Activated CD4-positive, CD25-positive, alpha-beta regulatory T cell treated with anti-CD3 and anti-CD28 coated beads, Interleukin-2, amount 50 U/mL, for 72 hours (primary cell): ENCODE results near the gene ITPK1.

ENCODE experiments used
- DNase-seq: peaks from one replicate; pipeline ENCODE4 v3.0.0; 2021

The ITPK1 gene

GRCh38 chr14:92930737-92931602 lies 184.8 kb downstream of the ITPK1 start:
- DNase-seq, result no peak

- no peak for DNase-seq
These were observed 185.8 kb downstream of the ITPK1 start for GRCh38 chr14:92929689-92930608.

- no peak for DNase-seq
These were observed 186.6 kb downstream of the ITPK1 start for GRCh38 chr14:92928961-92929688.

- no peak for DNase-seq
These were observed 187.5 kb downstream of the ITPK1 start for GRCh38 chr14:92928258-92928629.

- no peak for DNase-seq
These were observed 188.1 kb downstream of the ITPK1 start for GRCh38 chr14:92927349-92928257.

- DNase-seq, result no peak
These were observed 188.8 kb downstream of the ITPK1 start for GRCh38 chr14:92926931-92927330.

- DNase-seq, result no peak
These were observed 189.4 kb downstream of the ITPK1 start for GRCh38 chr14:92926180-92926845.

GRCh38 chr14:92925446-92925845 lies 190.3 kb downstream of the ITPK1 start:
- no peak for DNase-seq

GRCh38 chr14:92924247-92924646 lies 191.5 kb downstream of the ITPK1 start:
- no peak for DNase-seq

- no peak for DNase-seq
These were observed 192.0 kb downstream of the ITPK1 start for GRCh38 chr14:92923744-92924103.

GRCh38 chr14:92922883-92923743 lies 192.6 kb downstream of the ITPK1 start, which contains the start of gene CHGA:
Gene CHGA (plus strand): TSS chr14:92923150. CDS start chr14:92923360, 210 bp downstream.
- DNase-seq, result peak; percentile 56

GRCh38 chr14:92922155-92922735 lies 193.5 kb downstream of the ITPK1 start:
- DNase-seq, result no peak

GRCh38 chr14:92920001-92920400 lies 195.7 kb downstream of the ITPK1 start:
- no peak for DNase-seq

GRCh38 chr14:92917956-92918355 lies 197.8 kb downstream of the ITPK1 start:
- no peak for DNase-seq

GRCh38 chr14:92917041-92917940 lies 198.4 kb downstream of the ITPK1 start:
- DNase-seq, result no peak

GRCh38 chr14:92916201-92916600 lies 199.5 kb downstream of the ITPK1 start:
- DNase-seq, result no peak

GRCh38 chr14:92914087-92914656 lies 201.6 kb downstream of the ITPK1 start:
- no peak for DNase-seq

- DNase-seq, result no peak
These were observed 208.3 kb downstream of the ITPK1 start for GRCh38 chr14:92907316-92907911.
